Fibroblast of lung (primary cell): ENCODE results near the gene ASPHD2.

Experiments used
- EZH2 ChIP-seq: IDR thresholded peaks from 2 replicates; pipeline ENCODE4 v1.5.1; 2012; ENCODE audit warnings: low read length, control low read depth, mild to moderate bottlenecking; ENCODE audit errors: missing control alignments
- TF ChIP-seq, protein P1 (sequence below), 2 donors: IDR thresholded peaks in 1 of 2; conservative IDR thresholded peaks in 1 of 2; 1 replicate in 1 of 2; 2 replicates in 1 of 2; pipeline ENCODE4 v1.5.1; 2011 to 2012; ENCODE audit warnings: low read length in 2 of 2, control low read depth in 1 of 2, inconsistent platforms in 1 of 2, low read depth in 1 of 2, mild to moderate bottlenecking in 1 of 2

- TF ChIP-seq, protein P1, sequence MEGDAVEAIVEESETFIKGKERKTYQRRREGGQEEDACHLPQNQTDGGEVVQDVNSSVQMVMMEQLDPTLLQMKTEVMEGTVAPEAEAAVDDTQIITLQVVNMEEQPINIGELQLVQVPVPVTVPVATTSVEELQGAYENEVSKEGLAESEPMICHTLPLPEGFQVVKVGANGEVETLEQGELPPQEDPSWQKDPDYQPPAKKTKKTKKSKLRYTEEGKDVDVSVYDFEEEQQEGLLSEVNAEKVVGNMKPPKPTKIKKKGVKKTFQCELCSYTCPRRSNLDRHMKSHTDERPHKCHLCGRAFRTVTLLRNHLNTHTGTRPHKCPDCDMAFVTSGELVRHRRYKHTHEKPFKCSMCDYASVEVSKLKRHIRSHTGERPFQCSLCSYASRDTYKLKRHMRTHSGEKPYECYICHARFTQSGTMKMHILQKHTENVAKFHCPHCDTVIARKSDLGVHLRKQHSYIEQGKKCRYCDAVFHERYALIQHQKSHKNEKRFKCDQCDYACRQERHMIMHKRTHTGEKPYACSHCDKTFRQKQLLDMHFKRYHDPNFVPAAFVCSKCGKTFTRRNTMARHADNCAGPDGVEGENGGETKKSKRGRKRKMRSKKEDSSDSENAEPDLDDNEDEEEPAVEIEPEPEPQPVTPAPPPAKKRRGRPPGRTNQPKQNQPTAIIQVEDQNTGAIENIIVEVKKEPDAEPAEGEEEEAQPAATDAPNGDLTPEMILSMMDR (conservative IDR thresholded peaks at IDR 0.05 in 1 of 2, IDR thresholded peaks at IDR 0.05 in 1 of 2; ENCODE audit: low read depth in 1 of 2, low read length in 2 of 2), result no peak
- no peak for TF ChIP-seq EZH2
These were observed 31.1 kb downstream of the ASPHD2 start for GRCh38 chr22:26460202-26460601.
